HG02798 (cell line): ENCODE measurements around the gene RAMACL.
"Not testable (repeated sequence)": the region's sequence is repeated elsewhere in the genome, so short reads cannot be mapped to it uniquely, and the experiment has no call there.

Source experiments
- ATAC-seq: cut with Tn5 transposase; IDR thresholded peaks from one replicate; pipeline ENCODE4 v1.9.1; 2021; ENCODE audit warnings: mild to moderate bottlenecking; ENCODE audit not compliant: unreplicated experiment, poor library complexity

Gene RAMACL

GRCh38 chr6:166598441-166599138 lies 12.1 kb upstream of the RAMACL start:
- ATAC-seq: no peak

- no peak for ATAC-seq
Measured at GRCh38 chr6:166597711-166598440, 11.4 kb upstream of the RAMACL start.

- no peak for ATAC-seq
Measured at GRCh38 chr6:166596776-166597507, 10.5 kb upstream of the RAMACL start.

GRCh38 chr6:166595949-166596348 lies 9.5 kb upstream of the RAMACL start:
- ATAC-seq: no peak

GRCh38 chr6:166595061-166595780 lies 8.7 kb upstream of the RAMACL start:
- ATAC-seq: no peak

- ATAC-seq: no peak
Measured at GRCh38 chr6:166592821-166593220, 6.3 kb upstream of the RAMACL start.

- no peak for ATAC-seq
Measured at GRCh38 chr6:166591961-166592520, 5.6 kb upstream of the RAMACL start.

- ATAC-seq: no peak
Measured at GRCh38 chr6:166591026-166591425, 4.5 kb upstream of the RAMACL start.

GRCh38 chr6:166589786-166590574 lies 3.5 kb upstream of the RAMACL start:
- ATAC-seq: no peak

GRCh38 chr6:166589337-166589731 lies 2.9 kb upstream of the RAMACL start:
- ATAC-seq: no peak

- ATAC-seq: peak; percentile 26
Measured at GRCh38 chr6:166588691-166589336, 2.3 kb upstream of the RAMACL start.

GRCh38 chr6:166587631-166588413 lies 1.3 kb upstream of the RAMACL start:
- peak; percentile 71 for ATAC-seq

GRCh38 chr6:166584853-166585429 lies 1.5 kb downstream of the RAMACL start:
- no peak for ATAC-seq

GRCh38 chr6:166584155-166584554 lies 2.3 kb downstream of the RAMACL start:
- no peak for ATAC-seq

GRCh38 chr6:166583230-166583965 lies 3.1 kb downstream of the RAMACL start:
- no peak for ATAC-seq

GRCh38 chr6:166582258-166582657 lies 4.2 kb downstream of the RAMACL start:
- no peak for ATAC-seq

GRCh38 chr6:166581801-166582200 lies 4.7 kb downstream of the RAMACL start:
- ATAC-seq: not testable (repeated sequence)
